ENCODE measurements around the gene AGAP2. TPM values are rescaled to one million over a fixed set of nuclear protein-coding genes. Genes with fewer than 3 reads are reported as not detected.

Gene AGAP2
- total and polyA plus RNA-seq, 2 of the 8 experiments (the other 6 are each of a cell fraction or from before 2014, with no cell fraction given): 1.5 TPM

DNA sequence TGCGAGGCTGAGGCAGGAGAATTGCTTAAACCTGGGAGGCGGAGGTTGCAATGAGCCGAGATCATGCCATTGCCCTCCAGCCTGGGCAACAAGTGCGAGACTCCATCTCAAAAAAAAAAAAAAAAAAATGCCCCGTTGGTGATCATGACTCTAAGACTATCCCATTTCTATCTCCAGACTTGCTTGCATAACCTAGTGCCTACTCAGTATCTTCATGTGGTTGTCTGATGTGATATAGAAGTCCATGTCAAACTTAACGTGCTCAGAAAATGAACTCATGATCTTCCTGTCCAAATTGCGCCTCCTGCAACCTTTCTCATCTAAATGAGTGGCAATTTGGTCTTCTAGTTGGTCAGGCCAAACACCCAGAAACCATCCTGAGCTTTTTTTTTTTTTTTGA lies 39.4 kb upstream of the AGAP2 start:
- H2BK12ac ChIP-seq (ENCODE audit: low read depth, low read length): no peak overlapping the region
- no peak overlapping the region for H4K5ac ChIP-seq (ENCODE audit: insufficient read length, low read depth, low read length)
- H4K91ac ChIP-seq (replicated peaks; ENCODE audit: insufficient read length, low read length): no peak overlapping the region
- no peak overlapping the region for H3K27ac ChIP-seq (ENCODE audit: low read depth, low read length)
- no peak overlapping the region for H2BK5ac ChIP-seq (ENCODE audit: low read depth, low read length)
- no peak overlapping the region for H3K4ac ChIP-seq (replicated peaks; ENCODE audit: insufficient read length, low read depth, low read length)
- H3K14ac ChIP-seq (ENCODE audit: insufficient read length): no peak overlapping the region
- no peak overlapping the region for H2BK20ac ChIP-seq (ENCODE audit: low read length)
- no peak overlapping the region for H2BK120ac ChIP-seq (replicated peaks; ENCODE audit: low read depth, low read length)
- no peak overlapping the region for H3K18ac ChIP-seq (ENCODE audit: extremely low read depth, low read length)
- H2AK5ac ChIP-seq (ENCODE audit: low read depth, low read length): no peak overlapping the region
- 92% methylated on average over 7 of the region's 7 CpGs; no CpG with 5 or more reads in 1 of the 2 experiments for WGBS, 2 experiments (ENCODE audit: extremely low coverage in 1 of 2, insufficient coverage in 1 of 2, insufficient read length in 1 of 2, insufficient replicate concordance in 2 of 2, low coverage in 1 of 2, low lambda C conversion rate in 2 of 2, missing lambda C conversion rate in 1 of 2)
- POLR2A ChIA-PET (ENCODE audit: partially characterized antibody): interaction anchor here (1.5 kb wide), 1 partner anchor 14 kb away, joined by 4 read pairs; no protein-coding TSS in a partner anchor
- H3K9ac ChIP-seq (replicated peaks in 1 of 4; ENCODE audit: extremely low read depth in 1 of 4, low read depth in 3 of 4, low read length in 3 of 4): no peak overlapping the region
- CTCF ChIA-PET (ENCODE audit: partially characterized antibody): interaction anchor here (0.7 to 4.7 kb wide), 5 partner anchors 11 to 175 kb away, joined by 3 to 28 read pairs (median 14); partner anchors contain the start of gene CYP27B1
- H3K27me3 ChIP-seq (replicated peaks in 1 of 4; ENCODE audit: control insufficient read depth in 3 of 4, extremely low read depth in 1 of 4, insufficient read depth in 3 of 4, low read length in 3 of 4): peaks cover 0 to 4% (median 1%) of the 10 kb centered on the region in 4 experiments; a peak in 2 of 7 replicates
- H3K23me2 ChIP-seq (ENCODE audit: low read depth, low read length): peaks cover 2% of the 10 kb centered on the region; the same call in 1 of the 2 replicates
- no peaks in the 10 kb centered on the region for H3K79me1 ChIP-seq (ENCODE audit: low read depth, low read length)
- H2BK15ac ChIP-seq (ENCODE audit: low read length): no peak overlapping the region
- H3K23ac ChIP-seq (ENCODE audit: insufficient read length): no peak overlapping the region
- no peak for FAIRE-seq
- H3K79me2 ChIP-seq (ENCODE audit: control insufficient read depth in 1 of 2, insufficient read depth in 2 of 2, low read length in 2 of 2): peaks cover 0 to 3% of the 10 kb centered on the region in 2 experiments; a peak in 1 of 4 replicates
- no peaks in the 10 kb centered on the region for H3K9me3 ChIP-seq (ENCODE audit: insufficient read depth in 2 of 2, low read depth in 1 of 2, low read length in 1 of 2)
- no peak for DNase-seq (ENCODE audit: low read depth in 1 of 2, low spot score in 2 of 2)
- H3K4me2 ChIP-seq (ENCODE audit: insufficient read depth in 1 of 2, low read depth in 2 of 2, low read length in 2 of 2): no peak overlapping the region
- no peak overlapping the region for H3K56ac ChIP-seq (replicated peaks; ENCODE audit: insufficient read length, low read depth, low read length)
- no peak for TF ChIP-seq CEBPB (IDR thresholded peaks at IDR 0.05; ENCODE audit: low read depth, low read length)
- no peak overlapping the region for H4K8ac ChIP-seq (ENCODE audit: extremely low read depth, insufficient read depth, low read length)
- no peaks in the 10 kb centered on the region; a peak in 1 of 8 replicates for H3K36me3 ChIP-seq (ENCODE audit: control insufficient read depth in 2 of 4, insufficient read depth in 4 of 4, low read length in 3 of 4)
- H2AFZ ChIP-seq (ENCODE audit: low read length): no peak overlapping the region
- H4K20me1 ChIP-seq (replicated peaks in 1 of 2; ENCODE audit: control insufficient read depth in 1 of 2, insufficient read depth in 2 of 2, low read length in 2 of 2): no peaks in the 10 kb centered on the region
- H3K4me1 ChIP-seq (replicated peaks in 1 of 4; ENCODE audit: control insufficient read depth in 3 of 4, insufficient read depth in 4 of 4, low read length in 3 of 4): no peaks in the 10 kb centered on the region
- no peak overlapping the region for H3K4me3 ChIP-seq (ENCODE audit: extremely low read depth in 1 of 4, insufficient read depth in 2 of 4, low read depth in 3 of 4, low read length in 4 of 4)
